ENCODE results near the gene KBTBD12. TPM values are rescaled to one million over a fixed set of nuclear protein-coding genes. Genes with fewer than 3 reads are reported as not detected.

The KBTBD12 gene
- total RNA-seq, 3 donors from 2014 or later (not counting 1 experiment from before 2014, with no cell fraction given), result 0.12 TPM; not detected in 2

- Mint-ChIP-seq H3K4me1 (no peaks in the 10 kb centered on the region), H3K27ac (no peak overlapping the region), H3K36me3 (no peaks in the 10 kb centered on the region), H3K27me3 (ENCODE audit: low read depth in 2 of 2) (peaks cover 2 to 10% of the 10 kb centered on the region in 2 donors), H3K9me3 (no peaks in the 10 kb centered on the region), H3K4me3 (no peak overlapping the region)
- intact Hi-C loops (cut with micrococcal nuclease), result no loop called here
- TF ChIP-seq CTCF (IDR thresholded peaks at IDR 0.05), result no peak
- no peaks in the 10 kb centered on the region for H3K4me1 ChIP-seq (ENCODE audit: control insufficient read depth, insufficient read depth, low read length)
- ATAC-seq (no peak), DNase-seq (no peak)
- H3K9me3 ChIP-seq (ENCODE audit: control insufficient read depth, insufficient read depth, low read length), result no peaks in the 10 kb centered on the region
- no peaks in the 10 kb centered on the region for H3K27me3 ChIP-seq (ENCODE audit: control insufficient read depth, insufficient read depth, low read length)
- H3K27ac ChIP-seq (ENCODE audit: low read length), result no peak overlapping the region
- WGBS (ENCODE audit: insufficient coverage), result 86% methylated on average over 8 of the region's 8 CpGs
- no peaks in the 10 kb centered on the region for H3K36me3 ChIP-seq (ENCODE audit: control insufficient read depth, insufficient read depth, low read length)
- H3K4me3 ChIP-seq (ENCODE audit: low read length), result no peak overlapping the region
These were observed 89.6 kb downstream of the KBTBD12 start for GRCh38 chr3:128004661-128005060.

GRCh38 chr3:128006061-128007032 is 91.3 kb downstream of the KBTBD12 start:
- WGBS (ENCODE audit: insufficient coverage), result 60% methylated on average over 27 of the region's 30 CpGs
- intact Hi-C loops (cut with micrococcal nuclease), result no loop called here
- peak in 1 of 3 donors; percentile 30 for ATAC-seq
- no peaks in the 10 kb centered on the region for H3K4me1 Mint-ChIP-seq
- H3K27me3 Mint-ChIP-seq (ENCODE audit: low read depth in 2 of 2), result peaks cover 8 to 9% of the 10 kb centered on the region in 2 donors
- H3K4me3 Mint-ChIP-seq, result no peak overlapping the region
- no peaks in the 10 kb centered on the region for H3K36me3 ChIP-seq (ENCODE audit: control insufficient read depth, insufficient read depth, low read length)
- H3K27ac Mint-ChIP-seq, result no peak overlapping the region
- TF ChIP-seq CTCF (IDR thresholded peaks at IDR 0.05), result no peak
- H3K9me3 ChIP-seq (ENCODE audit: control insufficient read depth, insufficient read depth, low read length), result no peaks in the 10 kb centered on the region
- H3K4me1 ChIP-seq (ENCODE audit: control insufficient read depth, insufficient read depth, low read length), result no peaks in the 10 kb centered on the region
- H3K27ac ChIP-seq (ENCODE audit: low read length), result no peak overlapping the region
- no peaks in the 10 kb centered on the region for H3K27me3 ChIP-seq (ENCODE audit: control insufficient read depth, insufficient read depth, low read length)
- no peaks in the 10 kb centered on the region for H3K9me3 Mint-ChIP-seq
- no peak overlapping the region for H3K4me3 ChIP-seq (ENCODE audit: low read length)
- no peak for DNase-seq
- no peaks in the 10 kb centered on the region for H3K36me3 Mint-ChIP-seq

GRCh38 chr3:128007033-128007424 is 92.0 kb downstream of the KBTBD12 start:
- Histone ChIP-seq H3K9me3 (ENCODE audit: control insufficient read depth, insufficient read depth, low read length) (no peaks in the 10 kb centered on the region), H3K27ac (ENCODE audit: low read length) (no peak overlapping the region), H3K4me3 (ENCODE audit: low read length) (no peak overlapping the region), H3K36me3 (ENCODE audit: control insufficient read depth, insufficient read depth, low read length) (no peaks in the 10 kb centered on the region), H3K4me1 (ENCODE audit: control insufficient read depth, insufficient read depth, low read length) (no peaks in the 10 kb centered on the region), H3K27me3 (ENCODE audit: control insufficient read depth, insufficient read depth, low read length) (no peaks in the 10 kb centered on the region)
- no peak overlapping the region for H3K4me3 Mint-ChIP-seq
- no peaks in the 10 kb centered on the region for H3K9me3 Mint-ChIP-seq
- DNase-seq (no peak), ATAC-seq (no peak)
- no peaks in the 10 kb centered on the region for H3K4me1 Mint-ChIP-seq
- intact Hi-C loops (cut with micrococcal nuclease), result no loop called here
- H3K27ac Mint-ChIP-seq, result no peak overlapping the region
- 41% methylated on average over 10 of the region's 11 CpGs for WGBS (ENCODE audit: insufficient coverage)
- H3K36me3 Mint-ChIP-seq, result no peaks in the 10 kb centered on the region
- TF ChIP-seq CTCF (IDR thresholded peaks at IDR 0.05), result no peak
- peaks cover 11 to 12% of the 10 kb centered on the region in 2 donors for H3K27me3 Mint-ChIP-seq (ENCODE audit: low read depth in 2 of 2)

All from natural killer cell (primary cell).